HFF-Myc (cell line): ENCODE measurements around the gene TOP2B.

Source experiments
- DNase-seq: peaks from one replicate; pipeline ENCODE4 v3.0.0-alpha.2; 2011; ENCODE audit warnings: low read depth; ENCODE audit errors: extremely low read depth
- H3K4me3 ChIP-seq: replicated peaks from 2 replicates; pipeline ENCODE4 v1.5.1; 2011; ENCODE audit warnings: low read depth, mild to moderate bottlenecking, control low read depth, low read length
- TF ChIP-seq, protein P1 (sequence below): IDR thresholded peaks from 2 replicates; pipeline ENCODE4 v1.5.1; 2012; ENCODE audit warnings: mild to moderate bottlenecking, low read depth, low read length, control low read depth; ENCODE audit errors: missing control alignments

Gene TOP2B

DNA sequence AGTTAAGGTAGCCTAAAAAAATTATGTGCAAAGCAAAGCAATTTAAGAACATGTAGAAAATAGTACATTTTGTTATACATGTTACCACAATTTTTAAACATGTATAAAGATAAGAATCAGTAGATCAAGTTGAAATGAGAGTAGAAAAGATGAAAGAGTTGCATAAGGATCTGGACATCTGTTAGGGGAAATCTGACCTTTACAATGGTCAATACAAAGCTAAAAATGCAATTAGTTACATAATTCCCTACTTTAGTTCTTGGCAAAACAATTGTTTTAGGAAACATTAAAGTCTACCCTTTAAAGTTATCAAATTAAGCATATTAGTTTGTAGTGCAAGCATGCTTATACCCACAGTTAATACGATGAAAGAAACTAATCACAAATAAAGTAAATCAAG lies 32.7 kb downstream of the TOP2B start:
- no peak for DNase-seq
- no peak overlapping the region for H3K4me3 ChIP-seq
- TF ChIP-seq, protein P1, sequence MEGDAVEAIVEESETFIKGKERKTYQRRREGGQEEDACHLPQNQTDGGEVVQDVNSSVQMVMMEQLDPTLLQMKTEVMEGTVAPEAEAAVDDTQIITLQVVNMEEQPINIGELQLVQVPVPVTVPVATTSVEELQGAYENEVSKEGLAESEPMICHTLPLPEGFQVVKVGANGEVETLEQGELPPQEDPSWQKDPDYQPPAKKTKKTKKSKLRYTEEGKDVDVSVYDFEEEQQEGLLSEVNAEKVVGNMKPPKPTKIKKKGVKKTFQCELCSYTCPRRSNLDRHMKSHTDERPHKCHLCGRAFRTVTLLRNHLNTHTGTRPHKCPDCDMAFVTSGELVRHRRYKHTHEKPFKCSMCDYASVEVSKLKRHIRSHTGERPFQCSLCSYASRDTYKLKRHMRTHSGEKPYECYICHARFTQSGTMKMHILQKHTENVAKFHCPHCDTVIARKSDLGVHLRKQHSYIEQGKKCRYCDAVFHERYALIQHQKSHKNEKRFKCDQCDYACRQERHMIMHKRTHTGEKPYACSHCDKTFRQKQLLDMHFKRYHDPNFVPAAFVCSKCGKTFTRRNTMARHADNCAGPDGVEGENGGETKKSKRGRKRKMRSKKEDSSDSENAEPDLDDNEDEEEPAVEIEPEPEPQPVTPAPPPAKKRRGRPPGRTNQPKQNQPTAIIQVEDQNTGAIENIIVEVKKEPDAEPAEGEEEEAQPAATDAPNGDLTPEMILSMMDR, result no peak

DNA sequence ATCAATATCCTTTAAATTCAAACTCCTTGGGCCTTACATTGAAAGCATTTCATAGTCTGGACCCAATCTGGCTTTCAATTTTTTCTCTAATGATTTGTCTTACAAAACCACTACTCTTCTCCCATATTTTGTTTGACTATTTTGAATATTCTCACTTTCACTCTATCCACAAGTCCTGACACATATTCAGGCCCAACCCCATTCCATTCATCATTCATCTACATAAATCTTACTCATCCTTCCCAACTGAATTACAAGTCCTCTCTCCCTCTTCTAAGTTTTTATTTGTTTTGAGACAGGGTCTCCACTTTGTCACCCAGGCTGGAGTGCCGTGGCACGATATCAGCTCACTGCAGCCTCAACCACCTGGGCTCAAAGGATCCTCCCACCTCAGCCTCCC lies 43.6 kb downstream of the TOP2B start:
- no peak overlapping the region for H3K4me3 ChIP-seq
- TF ChIP-seq, protein P1, result no peak
- no peak for DNase-seq

DNA sequence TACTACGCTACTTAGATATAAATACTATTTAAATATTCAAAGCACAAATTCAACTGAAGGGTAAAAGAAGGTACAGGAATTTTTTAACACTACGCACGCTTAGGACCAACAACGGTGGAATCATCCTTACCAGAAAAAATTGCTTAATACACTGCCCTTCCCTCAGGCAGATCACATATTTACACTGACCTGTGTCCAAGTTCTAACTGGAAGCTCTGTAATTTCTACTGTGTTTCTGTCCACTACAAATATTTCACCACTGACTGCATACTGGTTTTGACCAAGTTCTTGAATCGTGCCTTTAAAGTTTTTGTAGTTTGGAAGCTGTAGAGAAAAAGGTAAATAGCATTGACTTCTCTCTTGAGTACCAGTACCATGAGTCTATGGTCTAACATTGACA lies 44.2 kb downstream of the TOP2B start:
- TF ChIP-seq, protein P1, result no peak
- no peak overlapping the region for H3K4me3 ChIP-seq
- DNase-seq, result no peak

DNA sequence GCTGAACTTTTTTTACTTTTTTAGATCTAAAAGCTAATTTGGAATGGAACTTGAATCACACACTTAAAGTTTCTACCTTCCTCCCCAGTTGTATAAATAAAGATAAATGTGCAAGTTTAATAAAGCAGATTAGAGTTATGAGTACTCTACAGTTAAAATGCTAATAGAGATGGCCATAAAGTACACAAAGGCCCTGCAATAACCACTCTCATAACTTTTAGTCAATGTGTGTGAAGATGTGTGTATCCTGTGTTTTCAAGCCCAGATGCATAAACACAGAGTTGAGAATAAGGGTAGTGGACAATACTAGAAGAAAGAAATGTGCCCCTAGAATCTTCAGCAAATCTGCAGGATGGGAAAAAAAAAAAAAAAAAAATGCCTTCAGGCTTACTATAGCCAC lies 45.3 kb downstream of the TOP2B start:
- no peak overlapping the region for H3K4me3 ChIP-seq
- TF ChIP-seq, protein P1, result no peak
- no peak for DNase-seq

DNA sequence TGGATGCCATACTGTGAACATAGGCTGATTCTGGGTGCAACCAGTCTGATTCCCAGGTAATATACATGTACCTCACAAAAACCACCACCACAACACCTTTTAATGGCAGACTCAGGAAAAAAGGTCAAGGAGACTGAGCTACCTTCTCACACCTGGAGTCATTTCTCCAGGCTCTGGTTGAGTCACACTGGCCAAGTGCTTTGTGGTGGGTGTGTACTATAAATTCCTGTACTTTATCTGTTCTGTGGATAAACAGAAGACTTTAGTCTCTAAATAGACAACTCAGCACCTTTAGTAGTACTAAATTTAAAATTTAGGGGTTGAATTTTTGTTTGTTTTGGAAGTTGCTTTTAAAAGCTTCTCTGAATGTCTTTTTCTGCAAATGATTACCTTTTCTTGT lies 46.7 kb downstream of the TOP2B start:
- no peak overlapping the region for H3K4me3 ChIP-seq
- no peak for DNase-seq
- TF ChIP-seq, protein P1, result no peak

DNA sequence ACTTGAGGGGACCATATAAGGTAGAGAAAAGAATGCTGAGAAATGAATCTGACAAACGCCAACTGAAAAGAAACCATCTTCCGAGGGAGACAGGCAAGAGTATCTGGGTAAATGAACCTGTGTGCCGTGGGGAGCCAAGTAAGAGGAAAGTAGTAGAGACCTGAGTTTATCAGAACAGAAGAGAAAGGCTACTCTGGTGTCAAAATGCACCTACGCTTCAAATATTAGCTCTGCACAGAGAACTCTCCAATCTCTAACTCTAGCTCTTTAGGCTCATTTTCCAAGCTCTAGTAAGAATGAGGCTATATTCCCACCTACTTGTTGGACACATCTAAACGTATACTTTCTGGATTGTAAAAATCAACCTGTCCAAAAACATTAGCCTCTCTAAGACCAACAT lies 53.5 kb downstream of the TOP2B start:
- TF ChIP-seq, protein P1, result no peak
- no peak overlapping the region for H3K4me3 ChIP-seq
- no peak for DNase-seq

- TF ChIP-seq, protein P1, result no peak
- H3K4me3 ChIP-seq, result no peak overlapping the region
- DNase-seq, result no peak
Measured at GRCh38 chr3:25610779-25611178, 53.9 kb downstream of the TOP2B start.
